Colonic mucosa (tissue), 4 donors: ENCODE results near the gene SLC25A13. TPM values are rescaled to one million over a fixed set of nuclear protein-coding genes. Genes with fewer than 3 reads are reported as not detected.

ENCODE experiments used
- DNase-seq: peaks from one replicate; pipeline ENCODE4 v3.0.0-alpha.2; 2020
- H3K27ac ChIP-seq: fragments of 200-600 bp; one replicate; pipeline ENCODE4 v1.8.0; 2021
- H3K27me3 ChIP-seq: fragments of 200-600 bp; one replicate; pipeline ENCODE4 v1.8.0; 2021
- H3K36me3 ChIP-seq: fragments of 200-600 bp; one replicate; pipeline ENCODE4 v1.8.0; 2021
- H3K4me1 ChIP-seq: fragments of 200-600 bp; one replicate; pipeline ENCODE4 v1.8.0; 2021; ENCODE audit warnings: mild to moderate bottlenecking
- H3K4me3 ChIP-seq: fragments of 200-600 bp; one replicate; pipeline ENCODE4 v1.8.0; 2021
- H3K9ac ChIP-seq, 2 donors: one replicate each; pipeline ENCODE4 v1.7.0; 2013; ENCODE audit warnings: control low read depth in 2 of 2, low read depth in 2 of 2, low read length in 2 of 2
- H3K9me3 ChIP-seq: fragments of 200-600 bp; one replicate; pipeline ENCODE4 v1.8.0; 2021
- CTCF ChIP-seq: fragments of 200-600 bp; IDR thresholded peaks from one replicate; pipeline ENCODE4 v1.8.0; 2022; ENCODE audit warnings: antibody characterized with exemption, mild to moderate bottlenecking
- intact Hi-C: fragments of 100-400 bp; cut with DNase I; formaldehyde crosslinking; loops from one replicate; pipeline ENCODE4 v1.14.1; 2022
- total RNA-seq, 2 donors: library from RNA; stranded (reverse); fragmentation: NEBNext Ultra II Directional in 1 of 2; extraction: Animal tissue kit (Norgen Biotek cat#: 25700) in 1 of 2; gene quantifications; one replicate each; pipeline ENCODE4 v1.2.1, GENCODE V29; 2021
- donor health status: healthy.
- donor health status: DM: no; HTN: no; CAD: no.
- donor health status: DM: no; HTN: no; CAD: no.

The SLC25A13 gene
- total RNA-seq, 2 donors from 2014 or later = 36.4 to 45.2 TPM

- no peaks in the 10 kb centered on the region for H3K4me1 ChIP-seq
- no peak for TF ChIP-seq CTCF
- peak overlapping the region; percentile 85 for H3K4me3 ChIP-seq
- H3K9ac ChIP-seq = peak overlapping the region; percentile 82 to 87
- H3K9me3 ChIP-seq = no peaks in the 10 kb centered on the region
- H3K36me3 ChIP-seq = no peaks in the 10 kb centered on the region
- H3K27ac ChIP-seq = peak overlapping the region; percentile 92
- H3K27me3 ChIP-seq = no peaks in the 10 kb centered on the region
- intact Hi-C loops = no loop called here
- DNase-seq = no peak
These were observed 436 bp upstream of the SLC25A13 start for GRCh38 chr7:96322373-96322695.

- intact Hi-C loops = no loop called here
- H3K9me3 ChIP-seq = no peaks in the 10 kb centered on the region
- H3K27me3 ChIP-seq = no peaks in the 10 kb centered on the region
- TF ChIP-seq CTCF = no peak
- peak; percentile 92 for DNase-seq
- H3K36me3 ChIP-seq = no peaks in the 10 kb centered on the region
- peak overlapping the region; percentile 82 to 87 for H3K9ac ChIP-seq
- peak overlapping the region; percentile 92 for H3K27ac ChIP-seq
- H3K4me3 ChIP-seq = peak overlapping the region; percentile 85
- H3K4me1 ChIP-seq = no peaks in the 10 kb centered on the region
These were observed 754 bp downstream of the SLC25A13 start for GRCh38 chr7:96321031-96321657.

- TF ChIP-seq CTCF = no peak
- peak overlapping the region; percentile 85 for H3K4me3 ChIP-seq
- H3K27ac ChIP-seq = peak overlapping the region; percentile 92
- no peak for DNase-seq
- H3K36me3 ChIP-seq = no peaks in the 10 kb centered on the region
- no peaks in the 10 kb centered on the region for H3K4me1 ChIP-seq
- H3K9ac ChIP-seq = peak overlapping the region in 1 of 2 donors; percentile 82
- no peaks in the 10 kb centered on the region for H3K27me3 ChIP-seq
- H3K9me3 ChIP-seq = no peaks in the 10 kb centered on the region
- intact Hi-C loops = no loop called here
These were observed 1.5 kb downstream of the SLC25A13 start for GRCh38 chr7:96320442-96320841.

GRCh38 chr7:96319439-96319838 is 2.5 kb downstream of the SLC25A13 start:
- no peak for TF ChIP-seq CTCF
- Histone ChIP-seq H3K36me3 (no peaks in the 10 kb centered on the region), H3K4me1 (no peaks in the 10 kb centered on the region), H3K9me3 (no peaks in the 10 kb centered on the region), H3K27me3 (no peaks in the 10 kb centered on the region), H3K9ac (no peak overlapping the region), H3K27ac (no peak overlapping the region), H3K4me3 (no peak overlapping the region)
- intact Hi-C loops = no loop called here
- DNase-seq = no peak

- Histone ChIP-seq H3K9me3 (no peaks in the 10 kb centered on the region), H3K9ac (no peak overlapping the region), H3K4me3 (no peak overlapping the region), H3K27me3 (no peaks in the 10 kb centered on the region), H3K36me3 (no peaks in the 10 kb centered on the region), H3K4me1 (no peaks in the 10 kb centered on the region), H3K27ac (no peak overlapping the region)
- intact Hi-C loops = no loop called here
- no peak for TF ChIP-seq CTCF
- DNase-seq = no peak
These were observed 4.9 kb downstream of the SLC25A13 start for GRCh38 chr7:96316949-96317348.
